H1 (cell line): ENCODE results near the gene NEUROG1. TPM values are rescaled to one million over a fixed set of nuclear protein-coding genes. Genes with fewer than 3 reads are reported as not detected.

Experiments used
- BACH1 ChIP-seq: IDR thresholded peaks from 2 replicates; pipeline ENCODE4 v1.6.1; 2012; ENCODE audit warnings: low read length, improper control_type of control experiment
- CBX8 ChIP-seq: fragments of 300-800, 300-1000 bp; sonication (generic); IDR thresholded peaks from 2 replicates; pipeline ENCODE4 v1.7.1; 2016; ENCODE audit warnings: low read depth, low read length, borderline replicate concordance
- CTBP2 ChIP-seq: IDR thresholded peaks from 2 replicates; pipeline ENCODE4 v1.7.0; 2011; ENCODE audit warnings: borderline replicate concordance, mild to moderate bottlenecking, moderate library complexity, mixed read lengths, low read length; ENCODE audit not compliant: insufficient read depth, insufficient read length
- EZH2 ChIP-seq: fragments of 200-600 bp; sonication (generic); IDR thresholded peaks from 2 replicates; pipeline ENCODE4 v1.7.1; 2012; ENCODE audit warnings: low read depth, mild to moderate bottlenecking, moderate library complexity, low read length, inconsistent platforms; ENCODE audit not compliant: severe bottlenecking
- GTF2F1 ChIP-seq: IDR thresholded peaks from 2 replicates; pipeline ENCODE4 v1.6.1; 2012; ENCODE audit warnings: low read depth, low read length, improper control_type of control experiment, borderline replicate concordance
- NRF1 ChIP-seq: IDR thresholded peaks from 2 replicates; pipeline ENCODE4 v1.6.1; 2011; ENCODE audit warnings: mild to moderate bottlenecking, low read depth, low read length, improper control_type of control experiment
- POLR2A ChIP-seq, 2 experiments: IDR thresholded peaks; 1 replicate in 1 of 2; 2 replicates in 1 of 2; pipeline ENCODE4 v1.6.1; 2011; ENCODE audit warnings: low read depth in 2 of 2, low read length in 2 of 2, mild to moderate bottlenecking in 2 of 2; ENCODE audit errors: control extremely low read depth in 1 of 2
- SUZ12 ChIP-seq: fragments of 200-600 bp; sonication (generic); IDR thresholded peaks from 2 replicates; pipeline ENCODE4 v1.6.1; 2012; ENCODE audit warnings: mild to moderate bottlenecking, inconsistent platforms, low read length, moderate library complexity, mixed read lengths
- TEAD4 ChIP-seq: IDR thresholded peaks from 2 replicates; pipeline ENCODE4 v1.6.1; 2012; ENCODE audit warnings: low read depth, low read length, inconsistent platforms, mixed read lengths
- YY1 ChIP-seq: IDR thresholded peaks from 2 replicates; pipeline ENCODE4 v1.6.1; 2011; ENCODE audit warnings: low read depth, mild to moderate bottlenecking, low read length
- polyA plus RNA-seq, 7 experiments: library from polyadenylated mRNA; depleted of rRNA in 3 of 7; stranded (reverse) in 5 of 7; unstranded in 2 of 7; fragments of >200 nt in 5 of 7; fragments of 200-250 nt in 2 of 7; gene quantifications; 1 replicate in 5 of 7; 2 replicates in 1 of 7; 4 replicates in 1 of 7; pipeline versions ENCODE4 v1.2.1 to v1.2.3, GENCODE V29; 2011 to 2013; ENCODE audit warnings: missing spikeins in 2 of 7, mixed read lengths in 2 of 7
- total RNA-seq: library from RNA; stranded (reverse); fragmentation: NEBNext Ultra II Directional; extraction: Animal tissue kit (Norgen Biotek cat#: 25700); gene quantifications from 2 replicates; pipeline ENCODE4 v1.2.1, GENCODE V29; 2021
- TF ChIP-seq, protein P1 (sequence below): IDR thresholded peaks from 2 replicates; pipeline ENCODE4 v1.6.1; 2012; ENCODE audit warnings: inconsistent platforms

Gene NEUROG1
- total and polyA plus RNA-seq, 2 of the 8 experiments (the other 6 are each of a cell fraction or from before 2014, with no cell fraction given), result not detected

- TF ChIP-seq, protein P1, sequence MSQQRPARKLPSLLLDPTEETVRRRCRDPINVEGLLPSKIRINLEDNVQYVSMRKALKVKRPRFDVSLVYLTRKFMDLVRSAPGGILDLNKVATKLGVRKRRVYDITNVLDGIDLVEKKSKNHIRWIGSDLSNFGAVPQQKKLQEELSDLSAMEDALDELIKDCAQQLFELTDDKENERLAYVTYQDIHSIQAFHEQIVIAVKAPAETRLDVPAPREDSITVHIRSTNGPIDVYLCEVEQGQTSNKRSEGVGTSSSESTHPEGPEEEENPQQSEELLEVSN, result no peak
- TF ChIP-seq GTF2F1 (no peak), NRF1 (no peak), TEAD4 (no peak), EZH2 (no peak), SUZ12 (no peak), CBX8 (no peak), YY1 (no peak), POLR2A (IDR thresholded peaks at IDR 0.05; ENCODE audit: control extremely low read depth in 1 of 2, low read depth in 2 of 2, low read length in 2 of 2) (no peak), CTBP2 (no peak), BACH1 (no peak)
Measured at GRCh38 chr5:135487037-135487395, 48.7 kb downstream of the NEUROG1 start (continued).
